Activated CD8-positive, alpha-beta memory T cell treated with anti-CD3 and anti-CD28 coated beads, Interleukin-2, amount 50 U/mL, for 48 hours (primary cell): ENCODE measurements around the gene CCN2.
A peak's percentile ranks its signal among the peaks of the same experiment; 100 is the strongest.

Experiments
- DNase-seq: peaks from one replicate; pipeline ENCODE4 v3.0.0-alpha.2; 2020

CCN2 gene

GRCh38 chr6:131963063-131963462, 11.9 kb upstream of the CCN2 start:
- no peak for DNase-seq

GRCh38 chr6:131960371-131961133, 9.4 kb upstream of the CCN2 start:
- no peak for DNase-seq

- no peak for DNase-seq
Observed at GRCh38 chr6:131958542-131959470, 7.6 kb upstream of the CCN2 start.

- DNase-seq = no peak
Observed at GRCh38 chr6:131958095-131958494, 6.9 kb upstream of the CCN2 start.

- no peak for DNase-seq
Observed at GRCh38 chr6:131955876-131956275, 4.7 kb upstream of the CCN2 start.

- no peak for DNase-seq
Observed at GRCh38 chr6:131955192-131955591, 4.0 kb upstream of the CCN2 start.

GRCh38 chr6:131954775-131955107, 3.6 kb upstream of the CCN2 start:
- DNase-seq = no peak

GRCh38 chr6:131954059-131954774, 3.0 kb upstream of the CCN2 start:
- DNase-seq = no peak

GRCh38 chr6:131952886-131953509, 1.8 kb upstream of the CCN2 start:
- no peak for DNase-seq

- no peak for DNase-seq
Observed at GRCh38 chr6:131951576-131952230, 531 bp upstream of the CCN2 start.

- peak; percentile 56 for DNase-seq
Observed at GRCh38 chr6:131949909-131950766, 1.0 kb downstream of the CCN2 start.

GRCh38 chr6:131949620-131949908, 1.6 kb downstream of the CCN2 start:
- DNase-seq = no peak

GRCh38 chr6:131948692-131949619, 2.2 kb downstream of the CCN2 start:
- no peak for DNase-seq

GRCh38 chr6:131947986-131948661, 3.0 kb downstream of the CCN2 start:
- DNase-seq = no peak

GRCh38 chr6:131946992-131947955, 3.9 kb downstream of the CCN2 start:
- no peak for DNase-seq

- no peak for DNase-seq
Observed at GRCh38 chr6:131946404-131946991, 4.7 kb downstream of the CCN2 start.

- DNase-seq = no peak
Observed at GRCh38 chr6:131945971-131946370, 5.2 kb downstream of the CCN2 start.
